Osteocyte (in vitro differentiated cells): ENCODE data around the gene PCLO. TPM values are rescaled to one million over a fixed set of nuclear protein-coding genes. Genes with fewer than 3 reads are reported as not detected.

Source experiments
- DNase-seq: peaks from one replicate; pipeline ENCODE4 v3.0.0; 2021; ENCODE audit warnings: mixed read lengths; ENCODE audit not compliant: unreplicated experiment; ENCODE audit errors: extremely low spot score
- H3K27ac Mint-ChIP-seq: one replicate; pipeline ENCODE4 v1.8.0; 2021; ENCODE audit warnings: mild to moderate bottlenecking, mixed read lengths; ENCODE audit not compliant: unreplicated experiment
- H3K27me3 Mint-ChIP-seq: one replicate; pipeline ENCODE4 v1.8.0; 2021; ENCODE audit warnings: mixed read lengths; ENCODE audit not compliant: unreplicated experiment
- H3K36me3 Mint-ChIP-seq: one replicate; pipeline ENCODE4 v1.8.0; 2021; ENCODE audit warnings: mixed read lengths; ENCODE audit not compliant: unreplicated experiment
- H3K4me1 Mint-ChIP-seq: one replicate; pipeline ENCODE4 v1.8.0; 2021; ENCODE audit warnings: mixed read lengths; ENCODE audit not compliant: unreplicated experiment
- H3K4me3 Mint-ChIP-seq: one replicate; pipeline ENCODE4 v1.8.0; 2021; ENCODE audit warnings: mild to moderate bottlenecking, moderate library complexity, mixed read lengths; ENCODE audit not compliant: unreplicated experiment
- H3K9me3 Mint-ChIP-seq: one replicate; pipeline ENCODE4 v1.8.0; 2021; ENCODE audit warnings: mixed read lengths; ENCODE audit not compliant: unreplicated experiment
- CTCF ChIP-seq: fragments of 200-600 bp; sonication (generic); IDR thresholded peaks from 2 replicates; pipeline ENCODE4 v1.5.0; 2021; ENCODE audit warnings: antibody characterized with exemption, mild to moderate bottlenecking, moderate library complexity
- total RNA-seq: library from RNA; stranded (reverse); gene quantifications from 2 replicates; pipeline ENCODE4 v1.2.1, GENCODE V29; 2021

The PCLO gene
- total RNA-seq, 1 donor from 2014 or later, result 1.4 TPM

- Mint-ChIP-seq H3K9me3 (no peaks in the 10 kb centered on the region), H3K4me3 (no peak overlapping the region), H3K36me3 (no peaks in the 10 kb centered on the region), H3K4me1 (no peaks in the 10 kb centered on the region), H3K27me3 (no peaks in the 10 kb centered on the region), H3K27ac (no peak overlapping the region)
- no peak for DNase-seq
- TF ChIP-seq CTCF, result no peak
Measured at GRCh38 chr7:82851121-82851520, 311.6 kb downstream of the PCLO start.

- Mint-ChIP-seq H3K4me3 (no peak overlapping the region), H3K9me3 (peaks cover 16% of the 10 kb centered on the region)
Measured at GRCh38 chr7:82841828-82842227, 320.9 kb downstream of the PCLO start.

GRCh38 chr7:82840061-82840460 is 322.6 kb downstream of the PCLO start:
- Mint-ChIP-seq H3K9me3 (peaks cover 16% of the 10 kb centered on the region), H3K27ac (no peak overlapping the region), H3K4me1 (peaks cover 15% of the 10 kb centered on the region), H3K4me3 (no peak overlapping the region), H3K27me3 (no peaks in the 10 kb centered on the region), H3K36me3 (no peaks in the 10 kb centered on the region)
- no peak for TF ChIP-seq CTCF
- no peak for DNase-seq

More at GRCh38 chr7:82841828-82842227, 320.9 kb downstream of the PCLO start:
- Mint-ChIP-seq H3K27me3 (no peaks in the 10 kb centered on the region), H3K36me3 (no peaks in the 10 kb centered on the region), H3K27ac (no peak overlapping the region), H3K4me1 (peaks cover 15% of the 10 kb centered on the region)
- no peak for TF ChIP-seq CTCF
- no peak for DNase-seq

GRCh38 chr7:82839555-82839954 is 323.1 kb downstream of the PCLO start:
- Mint-ChIP-seq H3K9me3 (peaks cover 16% of the 10 kb centered on the region), H3K4me1 (peaks cover 15% of the 10 kb centered on the region), H3K27me3 (no peaks in the 10 kb centered on the region), H3K36me3 (no peaks in the 10 kb centered on the region), H3K4me3 (no peak overlapping the region), H3K27ac (no peak overlapping the region)
- TF ChIP-seq CTCF, result no peak
- DNase-seq, result no peak

- Mint-ChIP-seq H3K4me3 (no peak overlapping the region), H3K27ac (no peak overlapping the region), H3K4me1 (peaks cover 15% of the 10 kb centered on the region), H3K9me3 (peaks cover 16% of the 10 kb centered on the region), H3K27me3 (no peaks in the 10 kb centered on the region), H3K36me3 (no peaks in the 10 kb centered on the region)
- TF ChIP-seq CTCF, result no peak
- no peak for DNase-seq
Measured at GRCh38 chr7:82839063-82839462, 323.6 kb downstream of the PCLO start.
